Gastroesophageal sphincter (tissue), 3 donors: ENCODE data around the gene TARBP1.
"Not testable (repeated sequence)": the region's sequence is repeated elsewhere in the genome, so short reads cannot be mapped to it uniquely, and the experiment has no call there.

Experiments
- EP300 ChIP-seq: sonication (generic); formaldehyde crosslinking; IDR thresholded peaks from one replicate; pipeline ENCODE4 v1.6.1; 2017; ENCODE audit warnings: antibody characterized with exemption, mild to moderate bottlenecking
- POLR2A ChIP-seq, 2 donors: fragments of 450-650 bp; IDR thresholded peaks; one replicate each; pipeline ENCODE4 v1.6.1; 2017; ENCODE audit warnings: antibody characterized with exemption in 2 of 2, mild to moderate bottlenecking in 2 of 2, moderate library complexity in 1 of 2
- POLR2AphosphoS5 ChIP-seq: sonication (generic); formaldehyde crosslinking; IDR thresholded peaks from one replicate; pipeline ENCODE4 v1.6.1; 2017; ENCODE audit warnings: antibody characterized with exemption
- TF ChIP-seq, protein P1 (sequence below), 4 experiments: fragments of 200-600 bp in 2 of 4; fragments of 450-650 bp in 2 of 4; sonication (generic) in 1 of 4; IDR thresholded peaks; one replicate each; pipeline ENCODE4 v1.5.1; 2017 to 2019; ENCODE audit warnings: antibody characterized with exemption in 4 of 4, mild to moderate bottlenecking in 2 of 4, moderate library complexity in 2 of 4

DNA sequence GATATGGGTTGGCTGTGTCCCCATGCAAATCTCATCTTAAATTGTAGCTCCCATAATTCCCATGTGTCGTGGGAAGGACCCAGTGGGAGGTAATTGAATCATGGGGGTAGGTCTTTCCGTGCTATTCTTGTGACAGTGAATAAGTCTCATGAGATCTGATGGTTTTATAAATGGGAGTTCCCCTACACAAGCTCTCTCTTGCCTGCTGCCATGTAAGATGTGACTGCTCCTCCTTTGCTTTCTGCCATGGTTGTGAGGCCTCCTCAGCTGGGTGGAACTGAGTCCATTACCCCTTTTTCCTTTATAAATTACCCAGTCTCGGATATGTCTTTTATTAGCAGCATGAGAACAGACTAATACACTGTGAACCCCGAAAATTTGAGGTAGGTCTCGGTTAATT is 25.3 kb upstream of the TARBP1 start:
- TF ChIP-seq, protein P1, sequence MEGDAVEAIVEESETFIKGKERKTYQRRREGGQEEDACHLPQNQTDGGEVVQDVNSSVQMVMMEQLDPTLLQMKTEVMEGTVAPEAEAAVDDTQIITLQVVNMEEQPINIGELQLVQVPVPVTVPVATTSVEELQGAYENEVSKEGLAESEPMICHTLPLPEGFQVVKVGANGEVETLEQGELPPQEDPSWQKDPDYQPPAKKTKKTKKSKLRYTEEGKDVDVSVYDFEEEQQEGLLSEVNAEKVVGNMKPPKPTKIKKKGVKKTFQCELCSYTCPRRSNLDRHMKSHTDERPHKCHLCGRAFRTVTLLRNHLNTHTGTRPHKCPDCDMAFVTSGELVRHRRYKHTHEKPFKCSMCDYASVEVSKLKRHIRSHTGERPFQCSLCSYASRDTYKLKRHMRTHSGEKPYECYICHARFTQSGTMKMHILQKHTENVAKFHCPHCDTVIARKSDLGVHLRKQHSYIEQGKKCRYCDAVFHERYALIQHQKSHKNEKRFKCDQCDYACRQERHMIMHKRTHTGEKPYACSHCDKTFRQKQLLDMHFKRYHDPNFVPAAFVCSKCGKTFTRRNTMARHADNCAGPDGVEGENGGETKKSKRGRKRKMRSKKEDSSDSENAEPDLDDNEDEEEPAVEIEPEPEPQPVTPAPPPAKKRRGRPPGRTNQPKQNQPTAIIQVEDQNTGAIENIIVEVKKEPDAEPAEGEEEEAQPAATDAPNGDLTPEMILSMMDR (IDR thresholded peaks at IDR 0.05), result not testable (repeated sequence)
- not testable (repeated sequence) for TF ChIP-seq POLR2AphosphoS5; POLR2A (IDR thresholded peaks at IDR 0.05); EP300
